Liver (tissue), 9 donors: ENCODE data around the gene PLSCR3. TPM values are rescaled to one million over a fixed set of nuclear protein-coding genes. Genes with fewer than 3 reads are reported as not detected.

ENCODE experiments used
- DNase-seq: peaks from one replicate; pipeline ENCODE4 v3.0.0-alpha.2; 2017; ENCODE audit warnings: low spot score
- H3K27ac ChIP-seq, 2 donors: one replicate each; pipeline ENCODE4 v1.7.0; 2013; ENCODE audit warnings: inconsistent platforms in 2 of 2, low read length in 2 of 2, control low read depth in 1 of 2, low read depth in 1 of 2, mild to moderate bottlenecking in 1 of 2
- H3K27me3 ChIP-seq, 4 donors: one replicate each; pipeline versions ENCODE4 v1.6.1 to v1.7.0; 2013; ENCODE audit warnings: low read length in 3 of 4, inconsistent platforms in 1 of 4, mild to moderate bottlenecking in 1 of 4, moderate library complexity in 1 of 4; ENCODE audit not compliant: control insufficient read depth in 4 of 4, insufficient read depth in 4 of 4
- H3K36me3 ChIP-seq, 4 donors: one replicate each; pipeline versions ENCODE4 v1.6.1 to v1.7.0; 2013; ENCODE audit warnings: low read length in 3 of 4, mild to moderate bottlenecking in 3 of 4, low read depth in 1 of 4, moderate library complexity in 1 of 4; ENCODE audit not compliant: control insufficient read depth in 4 of 4, insufficient read depth in 3 of 4
- H3K4me1 ChIP-seq, 4 donors: one replicate each; pipeline versions ENCODE4 v1.6.1 to v1.7.0; 2013; ENCODE audit warnings: low read length in 3 of 4, mild to moderate bottlenecking in 3 of 4, moderate library complexity in 1 of 4; ENCODE audit not compliant: control insufficient read depth in 4 of 4, insufficient read depth in 4 of 4
- H3K4me3 ChIP-seq, 3 donors: one replicate each; pipeline versions ENCODE4 v1.6.1 to v1.7.0; 2013; ENCODE audit warnings: low read length in 3 of 3, control low read depth in 1 of 3, low read depth in 1 of 3, mild to moderate bottlenecking in 1 of 3
- H3K9ac ChIP-seq, 2 donors: one replicate each; pipeline ENCODE4 v1.7.0; 2013; ENCODE audit warnings: low read length in 2 of 2, mild to moderate bottlenecking in 2 of 2, moderate library complexity in 2 of 2, control low read depth in 1 of 2, low read depth in 1 of 2
- H3K9me3 ChIP-seq, 4 donors: one replicate each; pipeline versions ENCODE4 v1.6.1 to v1.7.0; 2013; ENCODE audit warnings: low read length in 3 of 4; ENCODE audit not compliant: control insufficient read depth in 4 of 4
- FOXA1 ChIP-seq: IDR thresholded peaks from 2 replicates; pipeline ENCODE4 v1.6.1; 2016; ENCODE audit warnings: antibody characterized with exemption
- FOXA2 ChIP-seq: IDR thresholded peaks from 2 replicates; pipeline ENCODE4 v1.6.1; 2016; ENCODE audit warnings: antibody characterized with exemption
- GABPA ChIP-seq, 2 donors: IDR thresholded peaks in 1 of 2; conservative IDR thresholded peaks in 1 of 2; 2 replicates each; pipeline ENCODE4 v1.6.1; 2016; ENCODE audit warnings: antibody characterized with exemption in 2 of 2, mild to moderate bottlenecking in 1 of 2, moderate library complexity in 1 of 2
- HNF4A ChIP-seq, 2 donors: conservative IDR thresholded peaks; 2 replicates each; pipeline ENCODE4 v1.6.1; 2016; ENCODE audit warnings: antibody characterized with exemption in 2 of 2, mild to moderate bottlenecking in 2 of 2
- HNF4G ChIP-seq: IDR thresholded peaks from 2 replicates; pipeline ENCODE4 v1.6.1; 2016; ENCODE audit warnings: antibody characterized with exemption
- NR2F2 ChIP-seq: IDR thresholded peaks from 2 replicates; pipeline ENCODE4 v1.6.1; 2016; ENCODE audit warnings: antibody characterized with exemption
- RAD21 ChIP-seq, 2 donors: IDR thresholded peaks; 2 replicates each; pipeline ENCODE4 v1.6.1; 2016; ENCODE audit warnings: antibody characterized with exemption in 2 of 2, mild to moderate bottlenecking in 2 of 2
- RXRA ChIP-seq, 2 donors: IDR thresholded peaks; 2 replicates each; pipeline ENCODE4 v1.6.1; 2017 to 2018; ENCODE audit warnings: antibody characterized with exemption in 2 of 2, mild to moderate bottlenecking in 1 of 2
- SP1 ChIP-seq: IDR thresholded peaks from 2 replicates; pipeline ENCODE4 v1.6.1; 2018; ENCODE audit warnings: antibody characterized with exemption, mild to moderate bottlenecking
- TAF1 ChIP-seq: conservative IDR thresholded peaks from 2 replicates; pipeline ENCODE4 v1.6.1; 2016; ENCODE audit warnings: antibody characterized with exemption, mild to moderate bottlenecking
- YY1 ChIP-seq: IDR thresholded peaks from 2 replicates; pipeline ENCODE4 v1.6.1; 2016; ENCODE audit warnings: antibody characterized with exemption, mild to moderate bottlenecking
- WGBS: extraction: QIAGEN DNeasy Blood & Tissue Kit; methylation state at CpG from one replicate; pipeline ENCODE4 v1.1.7; 2013; 5-methylcytosine and 5-hydroxymethylcytosine counted together
- polyA plus RNA-seq, 2 donors: library from polyadenylated mRNA; stranded (reverse) in 1 of 2; unstranded in 1 of 2; fragments of 200-250 nt in 1 of 2; fragments of >200 nt in 1 of 2; fragmentation: Nextera tagmentation in 1 of 2; extraction: Ambion mirVana in 1 of 2; gene quantifications; one replicate each; pipeline versions ENCODE4 v1.2.1 to v1.2.3, GENCODE V29; 2013 to 2015
- total RNA-seq, 2 donors: library from RNA; depleted of rRNA; stranded (reverse); fragments of >200 nt; gene quantifications; one replicate each; pipeline ENCODE4 v1.2.3, GENCODE V29; 2014
- TF ChIP-seq, protein P1 (sequence below): IDR thresholded peaks from 2 replicates; pipeline ENCODE4 v1.6.1; 2016; ENCODE audit warnings: antibody characterized with exemption
- TF ChIP-seq, protein P2 (sequence below): IDR thresholded peaks from 2 replicates; pipeline ENCODE4 v1.6.1; 2016; ENCODE audit warnings: antibody characterized with exemption
- donor health status: healthy.
- donor health status: healthy.
- donor health status: healthy.
- donor health status: healthy.
- donor health status: healthy.

PLSCR3 gene
- total and polyA plus RNA-seq, 4 donors, result 2.8 to 10.9 (median 4.1) TPM

DNA sequence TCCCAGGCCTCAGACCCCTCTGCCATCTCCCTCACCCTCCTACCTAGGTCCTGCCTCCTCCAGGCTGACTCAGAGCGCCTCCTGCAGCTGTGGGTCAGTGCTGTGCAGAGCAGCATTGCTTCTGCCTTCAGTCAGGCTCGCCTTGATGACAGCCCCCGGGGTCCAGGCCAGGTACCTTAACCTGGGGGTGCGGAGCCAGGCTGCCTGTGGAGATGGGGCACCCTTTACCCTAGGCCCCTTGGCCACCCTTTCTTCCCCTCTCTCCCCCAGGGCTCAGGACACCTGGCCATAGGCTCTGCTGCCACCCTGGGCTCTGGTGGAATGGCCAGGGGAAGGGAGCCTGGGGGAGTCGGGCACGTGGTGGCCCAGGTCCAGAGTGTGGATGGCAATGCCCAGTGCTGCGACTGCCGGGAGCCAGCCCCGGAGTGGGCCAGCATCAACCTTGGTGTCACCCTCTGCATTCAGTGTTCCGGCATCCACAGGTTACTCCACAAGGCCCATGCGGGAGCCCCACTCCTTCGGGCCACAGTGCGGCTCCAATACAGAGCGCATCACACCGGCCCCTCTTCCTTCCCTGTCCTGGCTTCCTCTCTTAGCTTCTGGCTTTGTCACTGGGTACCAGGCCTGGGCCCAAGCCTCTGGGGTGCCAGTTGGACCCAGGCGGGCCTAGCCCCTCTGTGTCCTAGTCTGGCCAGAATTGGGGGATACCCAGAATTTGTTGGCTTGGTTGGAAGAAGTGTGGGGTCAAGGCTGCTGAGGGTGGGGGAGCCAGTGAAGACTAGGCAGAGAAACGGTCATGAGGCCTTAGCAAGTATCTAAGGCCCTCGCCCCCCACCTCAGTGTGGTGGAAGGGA, 47.3 kb downstream of the PLSCR3 start:
- Histone ChIP-seq H3K27ac (no peak overlapping the region), H3K27me3 (no peaks in the 10 kb centered on the region), H3K9me3 (no peaks in the 10 kb centered on the region), H3K4me3 (no peak overlapping the region), H3K36me3 (no peaks in the 10 kb centered on the region), H3K4me1 (peaks cover 1 to 16% (median 8%) of the 10 kb centered on the region in 4 donors), H3K9ac (no peak overlapping the region)
- no peak for DNase-seq
- TF ChIP-seq HNF4G, result no peak
- TF ChIP-seq, protein P1, sequence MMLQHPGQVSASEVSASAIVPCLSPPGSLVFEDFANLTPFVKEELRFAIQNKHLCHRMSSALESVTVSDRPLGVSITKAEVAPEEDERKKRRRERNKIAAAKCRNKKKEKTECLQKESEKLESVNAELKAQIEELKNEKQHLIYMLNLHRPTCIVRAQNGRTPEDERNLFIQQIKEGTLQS, result no peak
- 79% methylated on average over 18 of the region's 18 CpGs for WGBS

DNA sequence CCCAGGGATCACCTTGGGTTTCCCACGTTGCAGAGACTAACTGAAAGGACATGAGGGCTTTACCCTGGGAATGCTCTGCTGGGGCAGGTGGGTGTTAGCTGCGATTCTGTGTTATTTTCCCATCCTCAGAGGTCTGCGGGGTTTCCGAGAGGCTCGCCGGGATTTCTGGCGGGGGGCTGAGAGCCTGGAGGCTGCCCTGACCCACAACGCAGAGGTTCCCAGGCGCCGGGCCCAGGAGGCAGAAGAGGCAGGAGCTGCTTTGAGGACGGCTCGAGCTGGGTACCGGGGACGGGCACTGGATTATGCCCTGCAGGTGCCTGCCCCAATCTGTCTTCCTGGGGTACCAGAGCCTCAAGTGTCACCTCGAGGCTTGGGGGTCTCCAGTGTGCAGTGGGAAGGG, 51.1 kb downstream of the PLSCR3 start:
- no peak overlapping the region for H3K27ac ChIP-seq
- no peaks in the 10 kb centered on the region for H3K36me3 ChIP-seq
- no peak for DNase-seq
- H3K4me3 ChIP-seq, result no peak overlapping the region
- WGBS, result 76% methylated on average over 15 of the region's 15 CpGs
- no peaks in the 10 kb centered on the region for H3K27me3 ChIP-seq
- no peaks in the 10 kb centered on the region for H3K9me3 ChIP-seq
- H3K4me1 ChIP-seq, result no peaks in the 10 kb centered on the region
- H3K9ac ChIP-seq, result no peak overlapping the region
- TF ChIP-seq FOXA1 (no peak), RXRA (IDR thresholded peaks at IDR 0.05) (no peak)
- TF ChIP-seq, protein P1, result no peak

DNA sequence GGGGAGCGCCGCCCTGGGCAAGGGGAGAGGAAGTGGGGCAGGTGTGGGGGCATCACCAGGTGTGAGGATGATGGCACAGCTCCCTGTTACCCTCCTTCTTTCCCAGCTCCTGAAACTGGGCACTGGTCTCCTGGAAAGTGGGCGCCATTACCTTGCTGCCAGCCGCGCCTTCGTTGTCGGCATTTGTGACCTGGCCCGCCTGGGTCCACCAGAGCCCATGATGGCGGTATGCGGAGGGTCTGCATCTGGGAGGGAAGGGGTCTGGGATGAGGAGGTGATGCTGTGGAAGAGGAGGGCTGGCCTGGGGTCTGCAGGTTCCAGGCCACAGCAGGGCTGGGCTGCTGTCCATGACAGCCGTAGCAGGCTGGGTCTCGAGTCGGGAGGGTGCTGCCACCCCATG, 52.5 kb downstream of the PLSCR3 start:
- DNase-seq, result no peak
- 94% methylated on average over 13 of the region's 13 CpGs for WGBS
- TF ChIP-seq, protein P1, result no peak
- TF ChIP-seq GABPA (IDR thresholded peaks at IDR 0.05 in 1 of 2, conservative IDR thresholded peaks at IDR 0.05 in 1 of 2), result no peak
- TF ChIP-seq FOXA2, result no peak
- no peak for TF ChIP-seq HNF4G
- no peak for TF ChIP-seq HNF4A (conservative IDR thresholded peaks at IDR 0.05)
- TF ChIP-seq SP1, result no peak
- no peak for TF ChIP-seq FOXA1
- TF ChIP-seq RAD21 (IDR thresholded peaks at IDR 0.05), result no peak
- no peak for TF ChIP-seq TAF1
- TF ChIP-seq, protein P2, sequence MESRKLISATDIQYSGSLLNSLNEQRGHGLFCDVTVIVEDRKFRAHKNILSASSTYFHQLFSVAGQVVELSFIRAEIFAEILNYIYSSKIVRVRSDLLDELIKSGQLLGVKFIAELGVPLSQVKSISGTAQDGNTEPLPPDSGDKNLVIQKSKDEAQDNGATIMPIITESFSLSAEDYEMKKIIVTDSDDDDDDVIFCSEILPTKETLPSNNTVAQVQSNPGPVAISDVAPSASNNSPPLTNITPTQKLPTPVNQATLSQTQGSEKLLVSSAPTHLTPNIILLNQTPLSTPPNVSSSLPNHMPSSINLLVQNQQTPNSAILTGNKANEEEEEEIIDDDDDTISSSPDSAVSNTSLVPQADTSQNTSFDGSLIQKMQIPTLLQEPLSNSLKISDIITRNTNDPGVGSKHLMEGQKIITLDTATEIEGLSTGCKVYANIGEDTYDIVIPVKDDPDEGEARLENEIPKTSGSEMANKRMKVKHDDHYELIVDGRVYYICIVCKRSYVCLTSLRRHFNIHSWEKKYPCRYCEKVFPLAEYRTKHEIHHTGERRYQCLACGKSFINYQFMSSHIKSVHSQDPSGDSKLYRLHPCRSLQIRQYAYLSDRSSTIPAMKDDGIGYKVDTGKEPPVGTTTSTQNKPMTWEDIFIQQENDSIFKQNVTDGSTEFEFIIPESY, result no peak
- no peak for TF ChIP-seq YY1
- TF ChIP-seq NR2F2, result no peak
- H3K9me3 ChIP-seq, result no peaks in the 10 kb centered on the region
- H3K4me3 ChIP-seq, result no peak overlapping the region
- no peak overlapping the region for H3K9ac ChIP-seq
- H3K27me3 ChIP-seq, result no peaks in the 10 kb centered on the region
- H3K36me3 ChIP-seq, result no peaks in the 10 kb centered on the region
- H3K27ac ChIP-seq, result no peak overlapping the region
- no peaks in the 10 kb centered on the region for H3K4me1 ChIP-seq
